Mesendoderm (in vitro differentiated cells): ENCODE measurements around the gene SPATA13.
"Not testable (repeated sequence)": the region's sequence is repeated elsewhere in the genome, so short reads cannot be mapped to it uniquely, and the experiment has no call there.

ENCODE experiments used
- DNase-seq: peaks from one replicate; pipeline ENCODE4 v3.0.0; 2013
- H2AK5ac ChIP-seq: 2 replicates; pipeline ENCODE4 v1.6.1; 2013; ENCODE audit warnings: low read length, inconsistent platforms
- H2BK120ac ChIP-seq: 2 replicates; pipeline ENCODE4 v1.6.1; 2013; ENCODE audit warnings: low read depth, mild to moderate bottlenecking, low read length, moderate library complexity, mixed read lengths
- H2BK15ac ChIP-seq: replicated peaks from 2 replicates; pipeline ENCODE4 v1.6.1; 2013; ENCODE audit warnings: low read depth, mild to moderate bottlenecking, moderate library complexity
- H2BK5ac ChIP-seq: 2 replicates; pipeline ENCODE4 v1.6.1; 2013; ENCODE audit warnings: low read length, inconsistent platforms
- H3K18ac ChIP-seq: 2 replicates; pipeline ENCODE4 v1.6.1; 2013; ENCODE audit warnings: mild to moderate bottlenecking, low read length, mixed read lengths
- H3K23ac ChIP-seq: one replicate; pipeline ENCODE4 v1.6.1; 2013; ENCODE audit warnings: low read length
- H3K27ac ChIP-seq: 2 replicates; pipeline ENCODE4 v1.5.1; 2013; ENCODE audit warnings: low read depth, mild to moderate bottlenecking, inconsistent platforms, low read length, moderate library complexity
- H3K27me3 ChIP-seq: 2 replicates; pipeline ENCODE4 v1.6.1; 2013; ENCODE audit warnings: low read length, control low read depth, mild to moderate bottlenecking, inconsistent platforms; ENCODE audit not compliant: insufficient read depth, poor library complexity
- H3K36me3 ChIP-seq: 2 replicates; pipeline ENCODE4 v1.6.1; 2013; ENCODE audit warnings: low read length, inconsistent platforms; ENCODE audit not compliant: control insufficient read depth, insufficient read depth
- H3K4ac ChIP-seq: one replicate; pipeline ENCODE4 v1.6.1; 2013; ENCODE audit warnings: low read depth, mild to moderate bottlenecking, low read length, moderate library complexity
- H3K4me1 ChIP-seq: 2 replicates; pipeline ENCODE4 v1.6.1; 2013; ENCODE audit warnings: low read depth, low read length, inconsistent platforms; ENCODE audit not compliant: control insufficient read depth
- H3K4me2 ChIP-seq: 2 replicates; pipeline ENCODE4 v1.6.1; 2013; ENCODE audit warnings: low read length
- H3K4me3 ChIP-seq: 2 replicates; pipeline ENCODE4 v1.5.1; 2013; ENCODE audit warnings: mild to moderate bottlenecking, low read length
- H3K56ac ChIP-seq: one replicate; pipeline ENCODE4 v1.6.1; 2013; ENCODE audit warnings: low read length
- H3K79me1 ChIP-seq: 2 replicates; pipeline ENCODE4 v1.6.1; 2013; ENCODE audit warnings: low read length, inconsistent platforms
- H3K79me2 ChIP-seq: 2 replicates; pipeline ENCODE4 v1.6.1; 2013; ENCODE audit warnings: mild to moderate bottlenecking, low read length; ENCODE audit not compliant: control insufficient read depth, insufficient read depth
- H3K9ac ChIP-seq: 2 replicates; pipeline ENCODE4 v1.6.1; 2013; ENCODE audit warnings: low read length, inconsistent platforms
- H4K5ac ChIP-seq: one replicate; pipeline ENCODE4 v1.6.1; 2013; ENCODE audit warnings: low read length
- H4K8ac ChIP-seq: one replicate; pipeline ENCODE4 v1.6.1; 2013; ENCODE audit warnings: low read depth, mild to moderate bottlenecking, control low read depth, low read length, moderate library complexity
- WGBS: extraction: QIAGEN DNeasy Blood & Tissue Kit; methylation state at CpG from one replicate; pipeline ENCODE4 v1.1.7; 2013; ENCODE audit warnings: low lambda C conversion rate, missing lambda C conversion rate; ENCODE audit not compliant: insufficient coverage; ENCODE audit errors: extremely low coverage; 5-methylcytosine and 5-hydroxymethylcytosine counted together

SPATA13 gene

GRCh38 chr13:24199016-24199415 is 38.5 kb downstream of the SPATA13 start:
- H3K27ac ChIP-seq, result no peak overlapping the region
- H3K79me1 ChIP-seq, result peaks cover 6% of the 10 kb centered on the region
- no peak overlapping the region for H3K9ac ChIP-seq
- no peaks in the 10 kb centered on the region for H3K36me3 ChIP-seq
- no peaks in the 10 kb centered on the region for H3K27me3 ChIP-seq
- H4K5ac ChIP-seq, result no peak overlapping the region
- no peak for DNase-seq
- H2BK5ac ChIP-seq, result no peak overlapping the region
- H3K4ac ChIP-seq, result no peak overlapping the region
- no peak overlapping the region for H2BK15ac ChIP-seq
- H2BK120ac ChIP-seq, result no peak overlapping the region
- no peak overlapping the region for H3K56ac ChIP-seq
- no peak overlapping the region for H3K4me2 ChIP-seq
- no peak overlapping the region for H4K8ac ChIP-seq
- peak overlapping the region; percentile 47 for H3K18ac ChIP-seq
- H3K4me3 ChIP-seq, result no peak overlapping the region
- peaks cover 2% of the 10 kb centered on the region for H3K79me2 ChIP-seq
- no peak overlapping the region for H2AK5ac ChIP-seq
- no CpG with 5 or more reads among the region's 9 CpGs for WGBS
- no peak overlapping the region for H3K23ac ChIP-seq
- peaks cover 2% of the 10 kb centered on the region for H3K4me1 ChIP-seq

- Histone ChIP-seq H3K23ac (no peak overlapping the region), H2BK5ac (no peak overlapping the region), H3K56ac (no peak overlapping the region), H2BK120ac (no peak overlapping the region), H2BK15ac (no peak overlapping the region), H3K27ac (no peak overlapping the region), H3K36me3 (no peaks in the 10 kb centered on the region), H3K4me3 (no peak overlapping the region), H3K27me3 (no peaks in the 10 kb centered on the region), H3K4me2 (no peak overlapping the region), H2AK5ac (no peak overlapping the region), H4K8ac (no peak overlapping the region), H4K5ac (no peak overlapping the region), H3K18ac (no peak overlapping the region), H3K4ac (no peak overlapping the region), H3K4me1 (peaks cover 1% of the 10 kb centered on the region), H3K79me2 (peaks cover 2% of the 10 kb centered on the region), H3K79me1 (peaks cover 4% of the 10 kb centered on the region), H3K9ac (no peak overlapping the region)
- no CpG with 5 or more reads among the region's 7 CpGs for WGBS
- DNase-seq, result no peak
These were observed 41.7 kb downstream of the SPATA13 start for GRCh38 chr13:24202215-24202614.

- DNase-seq, result no peak
- H4K8ac ChIP-seq, result no peak overlapping the region
- no peak overlapping the region for H2BK120ac ChIP-seq
- peaks cover 1% of the 10 kb centered on the region for H3K4me1 ChIP-seq
- no peak overlapping the region for H3K56ac ChIP-seq
- H3K27me3 ChIP-seq, result no peaks in the 10 kb centered on the region
- H2BK5ac ChIP-seq, result no peak overlapping the region
- no peak overlapping the region for H3K4ac ChIP-seq
- H3K79me2 ChIP-seq, result peaks cover 5% of the 10 kb centered on the region
- no CpG with 5 or more reads among the region's 3 CpGs for whole genome bisulfite sequencing
- no peak overlapping the region for H3K9ac ChIP-seq
- H3K27ac ChIP-seq, result no peak overlapping the region
- H3K4me3 ChIP-seq, result no peak overlapping the region
- no peak overlapping the region for H2BK15ac ChIP-seq
- H3K23ac ChIP-seq, result no peak overlapping the region
- H3K18ac ChIP-seq, result no peak overlapping the region
- no peak overlapping the region for H4K5ac ChIP-seq
- no peaks in the 10 kb centered on the region for H3K36me3 ChIP-seq
- no peak overlapping the region for H2AK5ac ChIP-seq
- no peak overlapping the region for H3K4me2 ChIP-seq
- peaks cover 6% of the 10 kb centered on the region for H3K79me1 ChIP-seq
These were observed 42.8 kb downstream of the SPATA13 start for GRCh38 chr13:24203273-24203672.

GRCh38 chr13:24203811-24204210 is 43.3 kb downstream of the SPATA13 start:
- no peak overlapping the region for H3K9ac ChIP-seq
- no peak overlapping the region for H3K56ac ChIP-seq
- H3K4ac ChIP-seq, result no peak overlapping the region
- no peaks in the 10 kb centered on the region for H3K36me3 ChIP-seq
- H2BK15ac ChIP-seq, result no peak overlapping the region
- H3K23ac ChIP-seq, result no peak overlapping the region
- no peak overlapping the region for H3K18ac ChIP-seq
- peaks cover 6% of the 10 kb centered on the region for H3K79me1 ChIP-seq
- H2BK120ac ChIP-seq, result no peak overlapping the region
- no peak overlapping the region for H3K4me3 ChIP-seq
- no peak overlapping the region for H2BK5ac ChIP-seq
- H3K27me3 ChIP-seq, result no peaks in the 10 kb centered on the region
- H3K27ac ChIP-seq, result no peak overlapping the region
- WGBS, result no CpG with 5 or more reads among the region's 1 CpG
- H3K4me2 ChIP-seq, result no peak overlapping the region
- H4K5ac ChIP-seq, result no peak overlapping the region
- peaks cover 4% of the 10 kb centered on the region for H3K79me2 ChIP-seq
- DNase-seq, result no peak
- H4K8ac ChIP-seq, result no peak overlapping the region
- peaks cover 1% of the 10 kb centered on the region for H3K4me1 ChIP-seq
- no peak overlapping the region for H2AK5ac ChIP-seq

- H2BK5ac ChIP-seq, H2BK120ac ChIP-seq, H3K79me2 ChIP-seq, H3K4me3 ChIP-seq, H4K8ac ChIP-seq, H2BK15ac ChIP-seq, H3K4me1 ChIP-seq, H3K56ac ChIP-seq, H3K36me3 ChIP-seq, H3K27me3 ChIP-seq, H3K18ac ChIP-seq, H3K27ac ChIP-seq, H3K79me1 ChIP-seq, H3K9ac ChIP-seq, H3K23ac ChIP-seq, H3K4ac ChIP-seq, H2AK5ac ChIP-seq, H3K4me2 ChIP-seq, H4K5ac ChIP-seq: not testable (repeated sequence)
- no CpG with 5 or more reads among the region's 1 CpG for WGBS
- DNase-seq, result peak; percentile 51
These were observed 44.6 kb downstream of the SPATA13 start for GRCh38 chr13:24205076-24205475.

GRCh38 chr13:24207841-24208667 is 47.5 kb downstream of the SPATA13 start:
- Histone ChIP-seq H2AK5ac (no peak overlapping the region), H3K23ac (no peak overlapping the region), H4K8ac (no peak overlapping the region), H3K18ac (no peak overlapping the region), H3K27me3 (no peaks in the 10 kb centered on the region), H3K4me2 (no peak overlapping the region), H3K4ac (no peak overlapping the region), H3K79me1 (peaks cover 17% of the 10 kb centered on the region), H3K79me2 (peaks cover 15% of the 10 kb centered on the region), H3K56ac (no peak overlapping the region), H2BK120ac (no peak overlapping the region), H4K5ac (no peak overlapping the region), H3K4me1 (peaks cover 1% of the 10 kb centered on the region), H3K4me3 (no peak overlapping the region), H3K9ac (no peak overlapping the region), H2BK5ac (no peak overlapping the region), H2BK15ac (no peak overlapping the region), H3K36me3 (no peaks in the 10 kb centered on the region), H3K27ac (no peak overlapping the region)
- no peak for DNase-seq
- no CpG with 5 or more reads among the region's 7 CpGs for WGBS
